GM19397 (cell line): ENCODE results near the gene RALA.
A peak's percentile ranks its signal among the peaks of the same experiment; 100 is the strongest.
"Not testable (repeated sequence)": the region's sequence is repeated elsewhere in the genome, so short reads cannot be mapped to it uniquely, and the experiment has no call there.

Experiments used
- ATAC-seq: cut with Tn5 transposase; IDR thresholded peaks from one replicate; pipeline ENCODE4 v1.9.1; 2021; ENCODE audit warnings: mild to moderate bottlenecking, moderate library complexity; ENCODE audit not compliant: unreplicated experiment

Gene RALA

GRCh38 chr7:39721345-39721744 lies 98.0 kb downstream of the RALA start:
- ATAC-seq: no peak

GRCh38 chr7:39721919-39722597 lies 98.7 kb downstream of the RALA start:
- ATAC-seq: no peak

DNA sequence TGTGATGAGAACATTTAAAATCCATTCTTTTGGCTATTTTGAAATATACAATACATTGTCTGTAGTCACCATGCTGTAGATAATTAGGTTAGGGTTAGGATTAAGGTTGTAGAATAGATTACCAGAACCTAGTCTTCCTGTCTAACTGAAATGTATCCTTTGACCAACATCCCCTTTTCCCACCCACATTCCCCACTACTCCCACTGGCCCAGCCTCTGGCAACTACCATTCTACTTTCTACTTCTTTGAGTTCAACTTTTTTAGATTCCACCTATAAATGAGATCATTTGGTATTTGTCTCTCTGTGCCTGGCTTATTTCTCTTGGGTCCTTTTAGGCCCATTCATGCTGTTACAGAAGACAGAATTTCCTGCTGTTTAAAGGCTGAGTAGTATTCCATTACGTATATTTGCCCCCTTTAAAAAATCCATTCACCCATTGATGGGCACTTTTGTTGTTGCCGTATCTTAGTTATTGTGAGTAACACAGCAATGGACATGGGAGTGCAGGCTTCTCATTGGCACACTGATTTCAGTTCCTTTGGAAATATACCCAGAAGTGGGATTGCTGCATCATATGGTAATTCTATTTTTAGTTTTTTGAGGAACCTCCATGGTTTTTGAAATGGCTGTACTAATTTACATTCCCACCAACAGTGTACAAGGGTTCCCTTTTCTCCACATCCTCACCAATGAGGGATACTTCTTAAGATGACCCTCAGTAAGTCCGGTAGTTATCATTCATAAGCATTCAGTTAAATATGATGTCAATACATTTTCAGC lies 104.0 kb downstream of the RALA start:
- no peak for ATAC-seq

DNA sequence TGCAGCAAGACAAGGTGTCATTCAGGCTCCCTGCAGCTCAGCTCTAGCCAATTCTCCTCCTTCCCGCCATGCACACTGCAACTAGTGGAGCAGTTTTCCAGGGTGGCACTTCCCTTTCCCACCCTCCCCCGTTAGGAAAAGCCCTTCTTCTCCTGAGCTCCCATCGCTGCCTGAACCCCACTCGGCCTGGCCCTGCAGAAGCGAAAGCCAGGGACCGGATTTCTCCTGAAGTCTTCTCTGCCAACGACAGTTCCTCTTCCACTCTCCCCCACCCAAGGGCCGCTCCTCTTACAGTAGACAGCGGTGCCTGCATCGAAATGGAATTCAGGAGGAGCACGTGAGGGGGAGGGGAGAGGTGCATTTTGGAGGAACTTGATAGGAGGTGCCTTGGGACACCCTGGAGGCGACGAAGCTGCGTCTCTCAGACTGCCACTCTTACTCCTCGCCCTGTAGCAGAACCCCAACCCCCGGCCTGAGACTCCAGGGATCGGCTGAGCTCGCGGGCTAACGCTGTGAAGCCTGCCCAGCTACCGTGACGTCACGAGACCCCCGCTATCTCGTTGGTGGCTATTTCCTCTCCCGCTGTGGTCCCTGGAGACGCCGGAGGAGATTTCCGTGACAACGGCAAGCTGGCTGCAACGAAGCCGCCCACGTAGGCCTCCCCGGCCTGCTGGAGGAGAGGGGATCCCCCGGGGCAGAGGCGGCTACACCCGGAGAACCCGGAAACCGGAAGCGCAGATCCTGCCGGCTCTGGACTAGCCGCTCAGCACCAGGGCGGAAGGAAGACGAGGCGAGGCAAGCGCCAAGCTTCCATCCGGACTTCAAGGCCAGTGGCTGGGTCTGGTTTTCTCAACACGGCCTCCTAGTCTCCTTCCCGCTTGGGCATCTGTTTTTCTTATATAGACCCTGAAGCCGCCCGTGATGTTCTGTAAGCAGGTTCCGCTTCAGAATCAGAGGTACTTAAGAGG lies 109.7 kb downstream of the RALA start:
- ATAC-seq: peak; percentile 96

DNA sequence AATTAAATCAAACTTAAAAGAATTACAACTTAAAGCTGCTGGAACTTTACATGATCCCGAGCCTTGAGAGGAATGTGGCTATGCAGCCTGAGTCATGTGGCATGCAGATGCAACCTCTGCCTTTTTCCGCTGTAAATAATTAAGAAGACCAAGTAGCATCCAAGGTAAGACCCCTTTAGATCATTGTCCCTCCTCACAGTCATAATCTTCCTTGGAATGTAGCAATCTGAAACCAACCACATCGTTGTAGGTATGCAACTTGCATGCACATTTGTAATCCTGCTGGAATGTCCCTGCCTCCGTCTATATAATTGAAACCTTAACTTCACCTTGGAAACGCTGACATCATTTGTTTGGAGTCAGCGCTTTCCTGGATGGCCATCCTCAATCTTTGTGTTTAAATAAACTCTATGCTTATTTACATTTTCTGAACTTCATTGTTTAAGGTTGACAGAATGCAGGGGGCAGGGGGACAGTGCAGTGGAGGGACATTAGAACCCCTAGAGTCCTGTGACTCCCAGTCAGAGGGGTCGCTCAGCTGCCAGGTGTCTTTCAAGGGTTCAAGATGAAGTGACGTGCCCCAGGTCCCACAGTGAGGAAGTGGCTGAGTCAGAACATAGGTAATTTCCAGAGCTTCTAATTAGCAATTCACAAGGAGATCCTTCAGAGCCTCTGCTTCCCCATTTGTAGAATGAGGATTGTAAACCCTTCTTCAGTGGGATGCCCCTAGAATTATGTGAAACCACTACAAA lies 110.7 kb downstream of the RALA start:
- no peak for ATAC-seq

GRCh38 chr7:39734633-39735004 lies 111.2 kb downstream of the RALA start:
- no peak for ATAC-seq

GRCh38 chr7:39735903-39736302 lies 112.5 kb downstream of the RALA start:
- no peak for ATAC-seq

DNA sequence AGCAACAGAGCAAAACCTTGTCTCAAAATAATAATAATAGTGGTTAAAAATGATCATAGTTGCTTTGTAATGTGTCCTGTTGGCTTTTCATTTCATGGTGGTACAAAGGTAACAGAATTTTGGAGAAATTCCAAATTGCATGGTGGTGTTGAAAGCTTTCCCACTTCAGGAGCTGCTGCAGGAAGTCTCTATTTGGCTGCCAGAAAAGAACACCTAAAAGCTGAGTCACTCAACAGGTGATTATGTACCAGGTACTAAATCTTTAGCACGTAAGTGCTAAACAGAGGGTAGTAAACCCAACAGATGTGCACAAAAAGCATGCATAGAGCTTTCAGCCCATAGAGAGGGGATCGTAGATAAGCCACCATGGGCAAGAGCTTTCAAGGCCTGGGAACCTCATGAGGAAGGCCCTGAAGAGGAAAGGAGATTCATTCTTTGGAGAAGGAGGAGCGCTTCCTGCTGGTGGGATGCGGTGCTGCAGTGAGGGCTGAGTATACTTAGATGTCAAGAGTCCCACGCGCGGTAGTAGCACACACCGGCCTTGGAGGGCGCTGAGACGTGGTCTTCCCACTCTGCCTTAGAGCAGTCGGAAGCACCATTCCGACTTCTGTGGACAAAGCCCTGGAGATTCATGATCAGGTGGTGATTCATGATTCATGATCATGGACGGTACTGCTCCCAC lies 118.7 kb downstream of the RALA start:
- no peak for ATAC-seq

DNA sequence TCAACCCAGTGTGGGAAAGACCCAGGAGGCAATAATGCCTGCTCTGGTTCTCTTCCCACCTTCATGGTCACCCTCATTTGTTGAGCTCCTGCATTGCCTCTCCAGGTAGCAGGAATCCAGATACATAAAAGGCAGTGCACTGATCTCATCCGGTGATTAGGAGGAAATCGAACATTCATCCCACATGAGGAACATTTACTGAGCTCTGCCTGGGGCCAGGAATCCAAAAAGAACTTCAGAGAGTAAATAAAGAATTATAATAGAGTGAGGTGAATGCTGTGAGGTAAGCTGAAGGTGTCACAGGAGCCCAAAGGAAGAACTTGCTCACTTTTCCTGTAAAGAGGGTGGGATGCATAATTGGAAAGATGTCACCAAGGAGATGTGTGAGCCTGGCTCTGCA lies 121.2 kb downstream of the RALA start:
- ATAC-seq: no peak

DNA sequence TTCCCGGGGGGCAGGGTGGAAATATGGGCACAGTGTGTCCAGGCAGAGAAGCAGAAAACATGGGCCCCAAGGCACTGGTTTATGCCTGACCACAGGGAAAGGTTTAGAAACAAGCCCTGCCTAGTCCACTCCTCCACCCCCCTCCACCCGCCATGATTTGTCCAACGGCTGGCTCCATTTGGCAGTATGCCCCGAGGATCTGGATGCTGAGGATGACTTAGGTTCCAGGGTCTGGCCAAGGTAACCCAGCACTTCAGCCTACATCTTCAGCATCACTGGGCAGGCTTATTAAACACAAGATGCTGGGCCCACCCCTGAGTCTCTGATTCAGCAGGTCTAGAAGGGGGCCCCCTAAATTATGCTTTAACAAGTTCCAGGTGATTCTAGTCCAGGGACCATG lies 121.9 kb downstream of the RALA start:
- ATAC-seq: no peak

GRCh38 chr7:39746103-39746819 lies 122.9 kb downstream of the RALA start:
- ATAC-seq: no peak

DNA sequence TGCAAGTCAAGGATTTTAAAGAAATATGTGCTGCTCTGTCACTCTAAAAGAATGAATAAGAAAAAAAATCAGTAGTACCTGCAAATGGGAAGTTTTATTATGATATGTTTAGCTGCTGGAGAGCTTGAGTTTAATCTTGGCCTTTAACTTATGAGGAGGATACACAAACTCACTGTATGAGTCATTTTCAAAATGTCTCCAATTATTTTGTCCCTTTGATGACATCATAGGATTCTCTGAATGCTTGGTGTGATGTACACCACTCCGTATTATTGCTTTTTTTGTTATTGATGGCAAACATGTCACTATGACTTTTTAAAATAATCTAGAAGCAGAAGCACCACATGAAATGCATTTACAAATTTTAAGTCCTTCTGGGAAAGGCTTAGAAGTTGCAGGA lies 125.8 kb downstream of the RALA start:
- no peak for ATAC-seq

GRCh38 chr7:39749717-39750116 lies 126.3 kb downstream of the RALA start:
- ATAC-seq: no peak

GRCh38 chr7:39750253-39751077 lies 127.1 kb downstream of the RALA start:
- no peak for ATAC-seq

GRCh38 chr7:39753237-39753636 lies 129.9 kb downstream of the RALA start:
- not testable (repeated sequence) for ATAC-seq

DNA sequence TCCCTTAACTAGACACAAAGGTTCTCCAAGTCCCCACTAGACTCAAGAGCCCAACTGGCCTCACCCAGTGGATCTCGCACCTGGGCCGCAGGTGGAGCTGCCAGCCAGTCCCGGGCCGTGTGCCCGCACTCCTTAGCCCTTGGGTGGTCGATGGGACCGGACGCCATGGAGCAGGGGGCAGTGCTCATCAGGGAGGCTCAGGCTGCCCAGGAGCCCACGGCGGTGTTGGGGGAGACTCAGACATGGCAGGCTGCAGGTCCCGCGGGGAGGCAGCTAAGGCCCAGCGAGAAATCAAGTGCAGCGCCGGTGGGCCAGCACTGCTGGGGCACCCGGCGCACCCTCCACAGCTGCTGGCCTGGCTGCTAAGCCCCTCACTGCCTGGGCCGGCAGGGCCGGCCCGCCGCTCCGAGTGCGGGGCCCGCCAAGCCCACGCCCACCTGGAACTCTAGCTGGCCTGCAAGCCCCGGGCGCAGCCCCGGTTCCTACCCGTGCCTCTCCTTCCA lies 130.5 kb downstream of the RALA start:
- ATAC-seq: no peak

DNA sequence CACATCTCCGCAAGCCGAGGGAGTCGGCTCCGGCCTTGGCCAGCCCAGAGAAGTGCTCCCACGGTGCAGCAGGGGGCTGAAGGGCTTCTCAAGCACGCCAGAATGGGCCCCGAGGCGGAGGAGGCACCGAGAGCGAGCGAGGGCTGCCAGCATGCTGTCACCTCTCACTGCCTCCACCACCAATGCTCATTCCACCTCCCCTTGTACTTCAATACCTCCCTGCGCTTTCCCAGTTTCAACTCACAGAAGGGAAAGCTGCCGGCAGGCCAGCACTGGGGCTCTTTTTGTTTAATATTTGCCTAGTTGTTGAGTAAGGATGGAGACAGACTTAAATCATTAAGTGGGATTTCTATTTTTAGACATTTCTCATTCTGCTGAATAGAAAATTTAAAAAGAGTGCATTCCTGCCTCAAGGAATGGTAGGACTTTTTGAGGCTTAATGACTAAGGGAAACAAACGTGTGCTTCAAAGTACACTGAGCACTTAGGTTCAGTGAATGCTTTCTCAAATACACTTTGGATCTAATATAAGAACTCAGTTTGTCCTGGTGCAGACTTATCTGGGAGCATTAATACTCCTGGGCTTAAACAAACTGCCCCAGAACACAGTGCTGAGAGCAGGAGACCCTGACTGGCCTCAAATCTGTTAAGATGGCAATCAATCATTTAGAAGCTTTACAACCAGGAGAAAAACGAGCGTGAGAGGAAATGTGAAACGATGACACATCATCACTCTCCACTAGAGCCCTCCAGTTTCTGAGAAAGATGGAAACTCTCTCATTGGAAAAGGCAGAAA lies 131.2 kb downstream of the RALA start:
- no peak for ATAC-seq

- no peak for ATAC-seq
These were observed 134.2 kb downstream of the RALA start for GRCh38 chr7:39757604-39758003.
